Measurements from ENCODE around the gene LSM11. TPM values are rescaled to one million over a fixed set of nuclear protein-coding genes. Genes with fewer than 3 reads are reported as not detected.

Gene LSM11
- total RNA-seq, 2 experiments from 2014 or later = 5.8 to 6.1 TPM

DNA sequence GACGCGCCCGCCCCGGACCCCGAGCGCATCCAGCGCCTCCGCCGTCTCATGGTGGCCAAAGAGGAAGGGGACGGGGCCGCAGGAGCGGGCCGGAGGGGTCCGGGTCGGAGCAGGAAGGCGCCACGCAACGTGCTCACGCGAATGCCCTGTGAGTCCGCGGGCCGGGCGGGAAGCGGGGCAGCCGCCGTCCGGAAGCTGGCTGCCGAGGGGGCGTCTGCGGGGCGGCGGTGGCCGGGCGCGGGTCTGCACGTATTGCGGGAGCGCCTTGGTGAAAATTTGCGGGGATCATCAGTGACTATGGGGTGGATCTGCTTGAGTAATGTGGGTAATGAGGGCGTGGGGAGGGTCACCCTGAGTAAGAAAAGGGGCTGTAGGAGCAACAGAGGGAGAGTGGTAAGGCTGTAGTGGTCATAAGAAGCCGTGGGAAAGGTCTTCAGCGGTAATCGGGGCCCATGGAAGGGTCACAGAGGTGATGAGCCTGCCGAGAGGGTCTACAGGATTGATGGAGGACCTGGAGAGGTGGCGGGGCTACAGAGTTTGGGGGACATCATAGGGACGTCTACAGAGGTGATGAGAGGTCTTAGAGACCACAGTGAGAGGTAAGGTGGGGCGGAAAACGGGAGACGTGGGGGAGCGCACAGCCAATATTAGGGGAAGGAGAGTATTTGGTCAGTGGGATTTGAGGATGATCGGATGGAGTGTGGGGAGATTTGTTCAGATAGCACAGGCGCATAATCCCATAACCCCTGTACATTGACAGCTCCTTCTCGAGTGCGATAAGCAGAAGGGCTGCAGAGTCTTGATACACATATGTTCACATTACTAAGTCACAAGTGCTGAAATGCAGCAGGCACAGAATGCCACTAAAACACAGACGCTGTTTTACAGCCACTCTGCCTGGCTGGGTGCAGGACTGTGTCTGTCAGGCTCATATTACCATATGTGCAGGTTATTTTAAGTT, 819 bp downstream of the LSM11 start:
- Mint-ChIP-seq H3K27me3 (no peaks in the 10 kb centered on the region), H3K9me3 (no peaks in the 10 kb centered on the region), H3K4me3 (peak overlapping the region; percentile 97), H3K27ac (peak overlapping the region; percentile 85), H3K36me3 (peaks cover 9% of the 10 kb centered on the region), H3K4me1 (peaks cover 23% of the 10 kb centered on the region)
- POLR2A ChIA-PET = interaction anchor here (1.3 to 2.5 kb wide), 4 partner anchors 13 to 601 kb away, joined by 3 to 7 read pairs (median 3); partner anchors contain the start of genes MED7 and THG1L
- peak; percentile 19 for ATAC-seq (ENCODE audit: low read depth)
- DNase-seq = peak; percentile 64

DNA sequence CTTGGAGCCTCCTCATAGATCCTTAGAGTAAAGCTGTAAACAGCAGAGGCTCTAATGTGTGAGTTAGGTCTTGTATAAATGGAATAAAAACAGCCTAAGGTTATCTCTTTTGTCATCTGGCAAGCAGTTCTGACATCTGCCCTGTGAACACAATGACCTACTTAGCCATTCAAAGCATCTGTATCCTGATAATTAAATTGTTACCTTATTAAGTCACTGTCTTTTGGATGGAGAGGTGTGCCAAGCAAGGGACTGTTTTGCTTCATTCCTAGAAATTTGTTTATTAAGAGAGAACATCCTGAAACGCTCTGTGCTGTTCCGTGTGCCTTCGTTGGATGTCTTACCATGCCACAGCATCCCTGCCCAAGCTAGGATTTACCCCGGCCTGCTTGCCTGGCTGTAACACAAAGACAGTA, 1.5 kb downstream of the LSM11 start:
- POLR2A ChIA-PET = interaction anchor here (2.5 kb wide), 1 partner anchor 13 kb away, joined by 7 read pairs; the partner anchor contains the start of gene THG1L
- DNase-seq = no peak
- H3K27me3 Mint-ChIP-seq = no peaks in the 10 kb centered on the region
- peak overlapping the region; percentile 97 for H3K4me3 Mint-ChIP-seq
- no peaks in the 10 kb centered on the region for H3K9me3 Mint-ChIP-seq
- H3K27ac Mint-ChIP-seq = no peak overlapping the region
- no peak for ATAC-seq (ENCODE audit: low read depth)
- peaks cover 23% of the 10 kb centered on the region for H3K4me1 Mint-ChIP-seq
- H3K36me3 Mint-ChIP-seq = peaks cover 7% of the 10 kb centered on the region

DNA sequence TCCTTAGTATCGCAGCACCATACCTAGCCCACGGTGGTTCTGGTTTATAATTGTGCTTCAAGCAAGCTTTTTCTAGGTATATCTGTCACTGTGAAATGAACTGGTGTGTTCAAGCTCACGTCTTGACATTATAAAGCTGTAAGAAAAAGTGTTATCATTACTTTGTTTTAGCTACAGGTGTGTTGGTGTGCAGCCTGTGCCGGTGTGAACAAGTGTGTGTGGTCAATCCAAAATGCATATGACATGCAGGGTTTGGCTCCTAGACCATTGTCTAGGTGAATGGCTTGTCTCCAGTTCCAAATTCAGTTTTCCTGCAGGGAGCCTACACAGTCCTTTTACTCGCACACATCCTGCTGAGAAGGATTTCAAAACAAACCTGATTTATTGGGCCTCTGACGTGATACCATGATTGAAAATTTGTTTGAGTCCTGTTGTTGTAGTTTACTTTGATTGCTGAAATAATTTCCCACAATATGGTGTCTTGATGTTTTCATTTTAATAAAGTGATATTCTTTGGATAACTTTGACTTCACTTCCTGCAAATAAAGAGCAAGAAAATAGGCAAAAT, 3.7 kb downstream of the LSM11 start:
- ATAC-seq (ENCODE audit: low read depth) (no peak), DNase-seq (no peak)
- Mint-ChIP-seq H3K4me3 (no peak overlapping the region), H3K27me3 (no peaks in the 10 kb centered on the region), H3K9me3 (no peaks in the 10 kb centered on the region), H3K27ac (no peak overlapping the region), H3K36me3 (peaks cover 10% of the 10 kb centered on the region), H3K4me1 (peaks cover 23% of the 10 kb centered on the region)
- POLR2A ChIA-PET = no interaction called here

DNA sequence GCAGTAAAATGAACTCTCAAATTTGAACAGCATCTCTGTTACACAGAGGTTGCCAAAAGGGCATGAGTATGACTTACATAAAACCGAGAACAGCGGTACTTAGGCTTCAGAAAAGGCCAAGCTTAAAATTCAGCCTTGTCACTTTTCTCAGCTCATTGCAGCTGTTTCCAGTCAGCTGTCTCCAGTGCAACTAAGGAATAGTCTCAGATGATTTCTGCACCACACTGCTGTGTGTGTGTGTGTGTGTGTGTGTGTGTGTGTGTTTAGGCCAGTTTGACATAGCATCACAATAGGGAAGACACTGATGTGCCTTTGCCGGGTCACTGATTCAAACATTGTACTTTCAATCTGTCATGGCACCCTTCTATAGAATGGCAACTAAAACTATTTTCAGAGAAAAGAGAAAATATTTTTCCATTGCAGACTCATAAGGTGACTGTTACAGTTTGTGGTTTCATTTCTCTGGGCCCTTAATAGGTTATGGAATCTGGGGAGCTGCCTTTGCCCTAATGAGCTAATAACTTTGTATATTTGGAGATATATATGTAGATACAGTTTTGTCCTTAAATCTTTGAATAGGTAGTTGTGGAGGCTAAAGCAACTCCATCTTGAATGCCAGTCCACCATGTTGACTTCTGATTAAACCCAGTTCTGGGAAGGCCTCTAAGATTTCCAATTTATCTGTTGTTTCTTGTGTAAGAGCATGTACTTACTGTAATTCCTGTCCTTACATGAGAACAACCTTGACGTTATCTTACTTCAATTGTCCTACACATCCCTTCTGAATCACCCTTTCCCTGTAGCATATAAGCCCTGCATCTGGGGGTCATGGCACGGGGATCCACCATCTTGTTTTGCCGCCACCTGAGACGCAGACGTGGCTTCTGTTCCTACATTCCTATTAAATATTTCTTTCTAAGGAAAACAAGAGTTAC, 4.5 kb downstream of the LSM11 start:
- POLR2A ChIA-PET = no interaction called here
- DNase-seq (no peak), ATAC-seq (ENCODE audit: low read depth) (no peak)
- H3K4me3 Mint-ChIP-seq = no peak overlapping the region
- peaks cover 10% of the 10 kb centered on the region for H3K36me3 Mint-ChIP-seq
- no peaks in the 10 kb centered on the region for H3K9me3 Mint-ChIP-seq
- H3K4me1 Mint-ChIP-seq = peaks cover 19% of the 10 kb centered on the region
- no peak overlapping the region for H3K27ac Mint-ChIP-seq
- no peaks in the 10 kb centered on the region for H3K27me3 Mint-ChIP-seq

DNA sequence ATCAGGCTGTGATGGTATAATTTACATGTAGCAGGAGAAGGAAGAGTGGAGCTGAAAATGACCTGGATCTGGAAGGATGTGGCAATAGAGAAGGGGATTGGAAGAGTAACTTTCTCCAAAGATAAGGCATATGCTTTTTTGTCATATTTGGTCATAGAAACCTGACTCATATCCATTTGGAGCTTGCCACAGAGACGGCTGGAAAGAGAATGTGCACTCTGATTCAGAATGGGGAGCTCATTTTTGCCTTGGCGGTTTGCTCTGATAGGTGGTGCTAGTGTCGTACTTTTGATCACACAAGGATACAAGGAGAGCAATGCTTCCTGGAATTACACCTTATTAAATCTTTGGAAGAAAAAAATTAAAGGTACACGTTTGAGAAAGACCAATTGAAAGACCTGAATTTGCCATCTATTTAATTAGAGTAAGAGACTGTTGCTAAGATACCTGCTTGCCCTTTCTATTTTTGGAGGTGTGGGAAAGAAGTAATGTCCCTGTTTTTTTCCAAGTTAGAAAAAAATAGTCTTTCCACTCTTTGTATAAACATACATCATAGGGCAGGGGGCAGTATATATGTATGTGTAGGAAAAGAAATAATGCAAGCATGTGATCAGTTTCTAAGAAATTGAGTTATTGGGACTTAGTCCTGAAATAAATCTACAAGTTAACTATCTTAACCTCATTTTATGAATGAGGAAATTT, 5.4 kb downstream of the LSM11 start:
- POLR2A ChIA-PET = no interaction called here
- H3K36me3 Mint-ChIP-seq = peaks cover 10% of the 10 kb centered on the region
- no peak for ATAC-seq (ENCODE audit: low read depth)
- H3K4me3 Mint-ChIP-seq = no peak overlapping the region
- H3K4me1 Mint-ChIP-seq = peaks cover 16% of the 10 kb centered on the region
- no peaks in the 10 kb centered on the region for H3K27me3 Mint-ChIP-seq
- H3K9me3 Mint-ChIP-seq = no peaks in the 10 kb centered on the region
- no peak overlapping the region for H3K27ac Mint-ChIP-seq
- DNase-seq = no peak

DNA sequence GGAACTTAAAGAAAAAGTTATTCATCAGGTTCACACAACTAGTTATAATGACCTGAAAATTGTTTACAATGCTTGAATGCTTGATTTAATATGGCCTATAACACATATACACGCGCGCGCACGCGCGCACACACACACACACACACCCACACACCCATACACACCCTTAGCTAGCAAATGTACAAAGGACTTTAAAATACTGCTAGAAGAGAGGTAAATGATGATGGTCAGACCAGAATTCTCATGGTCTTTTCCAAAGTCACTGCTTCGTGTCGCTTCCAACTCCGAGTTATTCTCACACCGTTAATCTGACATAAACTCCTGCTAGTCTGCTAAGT, 5.9 kb downstream of the LSM11 start:
- ATAC-seq (ENCODE audit: low read depth) = no peak
- H3K9me3 Mint-ChIP-seq = no peaks in the 10 kb centered on the region
- no peak overlapping the region for H3K27ac Mint-ChIP-seq
- H3K27me3 Mint-ChIP-seq = no peaks in the 10 kb centered on the region
- DNase-seq = no peak
- H3K4me1 Mint-ChIP-seq = peaks cover 12% of the 10 kb centered on the region
- peaks cover 8% of the 10 kb centered on the region for H3K36me3 Mint-ChIP-seq
- POLR2A ChIA-PET = no interaction called here
- no peak overlapping the region for H3K4me3 Mint-ChIP-seq

DNA sequence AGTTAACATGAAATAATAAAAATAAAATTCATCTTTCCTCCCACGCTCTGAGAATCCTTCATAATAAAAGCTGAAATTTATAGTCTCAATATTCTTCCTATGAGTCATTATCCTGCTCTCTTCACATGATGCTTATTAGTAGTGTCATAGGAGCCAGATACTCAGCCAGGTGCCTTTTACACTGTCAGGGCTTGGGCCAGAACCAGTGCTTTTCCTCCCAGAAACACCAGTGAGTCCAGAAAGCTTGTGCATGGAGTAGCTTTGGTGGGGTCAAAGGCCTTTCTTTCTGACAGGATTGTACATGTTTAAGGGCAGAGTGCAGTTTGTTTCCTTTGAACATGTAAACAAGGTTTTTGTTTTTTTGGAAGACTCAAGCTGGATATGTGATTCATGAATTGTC, 6.8 kb downstream of the LSM11 start:
- Mint-ChIP-seq H3K27me3 (no peaks in the 10 kb centered on the region), H3K4me3 (no peak overlapping the region), H3K9me3 (no peaks in the 10 kb centered on the region), H3K27ac (no peak overlapping the region), H3K4me1 (peaks cover 5% of the 10 kb centered on the region), H3K36me3 (peaks cover 10% of the 10 kb centered on the region)
- POLR2A ChIA-PET = no interaction called here
- ATAC-seq (ENCODE audit: low read depth) = no peak
- DNase-seq = no peak

DNA sequence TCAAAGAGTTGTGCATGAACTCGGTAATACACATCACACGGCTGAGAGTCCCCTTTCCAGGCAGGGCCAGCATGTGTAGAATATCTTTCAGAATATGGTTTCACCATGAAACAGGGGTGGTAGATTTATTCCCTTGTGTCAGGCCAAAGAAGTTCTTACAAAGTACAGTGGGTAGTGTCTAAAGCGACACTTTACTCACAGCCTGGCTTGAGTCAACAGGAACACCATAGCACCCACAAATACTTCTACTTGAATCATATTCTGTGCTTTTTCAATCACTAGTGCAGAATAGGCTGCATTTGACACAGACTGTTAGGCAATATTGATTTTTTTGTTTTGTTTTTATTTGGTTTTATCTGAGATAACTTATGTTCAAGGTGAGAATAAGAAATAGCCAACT, 12.6 kb downstream of the LSM11 start:
- Mint-ChIP-seq H3K4me1 (peaks cover 2% of the 10 kb centered on the region), H3K27me3 (no peaks in the 10 kb centered on the region), H3K27ac (no peak overlapping the region), H3K36me3 (peaks cover 13% of the 10 kb centered on the region), H3K4me3 (no peak overlapping the region), H3K9me3 (no peaks in the 10 kb centered on the region)
- ATAC-seq (ENCODE audit: low read depth) = no peak
- POLR2A ChIA-PET = interaction anchor here (0.6 kb wide), 1 partner anchor 490 kb away, joined by 7 read pairs; no protein-coding TSS in a partner anchor
- no peak for DNase-seq

DNA sequence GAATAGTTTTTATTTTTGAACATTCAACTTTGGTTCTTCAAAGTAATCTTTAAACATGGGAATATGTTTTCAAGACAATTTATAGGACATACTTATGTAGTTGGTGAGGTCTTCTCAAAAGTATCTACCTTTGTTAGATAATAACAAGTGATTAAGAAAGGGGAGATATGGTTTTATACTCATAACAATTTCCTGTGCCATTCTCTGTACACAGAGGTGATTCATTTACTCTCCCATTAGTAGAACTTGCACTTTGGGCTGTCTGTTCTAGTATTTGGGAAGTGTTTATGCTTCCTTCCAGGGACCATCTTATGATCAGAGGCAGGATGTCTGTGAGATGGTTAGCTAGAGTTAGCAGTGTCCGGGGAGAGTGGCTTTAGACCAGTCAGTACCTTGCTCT, 15.2 kb downstream of the LSM11 start:
- Mint-ChIP-seq H3K36me3 (peaks cover 13% of the 10 kb centered on the region), H3K27me3 (no peaks in the 10 kb centered on the region), H3K9me3 (no peaks in the 10 kb centered on the region), H3K4me3 (no peak overlapping the region), H3K4me1 (peaks cover 2% of the 10 kb centered on the region), H3K27ac (no peak overlapping the region)
- ATAC-seq (ENCODE audit: low read depth) (no peak), DNase-seq (no peak)
- POLR2A ChIA-PET = no interaction called here

DNA sequence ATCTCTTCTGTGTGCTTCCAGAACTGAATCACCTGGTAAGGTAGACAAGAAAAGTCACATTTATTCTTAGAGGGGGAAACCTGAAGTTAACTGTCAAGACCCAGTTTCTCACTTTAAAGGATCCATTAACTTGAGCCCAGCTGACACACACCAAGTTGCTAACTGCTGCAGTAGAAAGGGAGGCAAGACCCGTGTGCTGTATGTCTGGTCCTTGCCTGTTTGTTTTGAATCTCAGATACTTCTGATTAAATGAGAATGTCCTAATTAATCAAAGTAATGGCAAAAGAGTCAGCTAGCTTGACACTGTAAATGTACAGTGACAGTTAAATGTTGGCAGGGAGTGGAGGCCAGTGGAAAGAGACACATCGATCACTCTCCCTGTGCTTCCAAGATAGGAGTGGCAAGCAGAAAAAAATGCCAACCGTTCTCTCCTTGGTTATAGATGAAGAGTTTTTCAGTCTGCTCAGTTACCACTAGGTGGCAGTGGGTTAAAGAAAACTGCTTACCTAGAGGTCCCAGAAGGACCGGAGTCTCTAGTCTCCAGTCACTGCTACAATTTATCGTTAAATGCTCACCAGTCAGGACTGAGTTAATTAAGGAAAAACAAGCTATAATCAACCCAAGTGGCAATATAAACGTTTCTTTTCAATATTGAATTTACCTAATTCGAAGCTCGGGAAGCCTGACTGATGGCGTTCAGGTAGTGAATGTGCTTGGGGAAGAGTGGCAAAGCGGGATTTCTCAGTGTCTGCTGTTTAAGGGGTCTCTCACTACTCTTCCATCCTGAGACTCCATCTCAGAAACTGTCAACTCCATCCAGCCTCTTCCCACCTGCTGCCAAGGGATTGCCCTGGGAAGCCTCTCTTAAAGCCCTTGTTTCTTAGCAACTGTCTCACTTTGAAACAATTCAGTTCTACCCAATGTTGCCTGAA, 18.4 kb downstream of the LSM11 start:
- DNase-seq = no peak

DNA sequence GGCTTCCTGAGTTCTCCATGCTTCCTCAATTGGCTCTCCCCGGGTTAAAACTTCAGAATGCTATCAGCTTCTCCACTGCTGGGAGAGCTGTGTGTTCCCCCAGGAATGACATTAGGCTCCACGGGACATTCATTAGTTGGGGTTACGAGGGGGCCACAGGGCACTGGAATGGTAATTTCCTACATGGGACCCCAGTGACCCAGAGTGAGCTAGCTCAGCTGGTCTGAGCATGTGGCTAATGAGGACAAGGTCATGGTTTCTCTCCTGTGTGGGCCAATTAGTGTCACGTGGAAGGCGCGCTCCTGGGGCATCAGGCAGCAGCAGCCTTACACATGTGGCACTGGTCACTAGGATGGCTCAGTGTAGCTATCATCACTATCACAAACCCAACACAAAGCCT, 21.0 kb downstream of the LSM11 start:
- ATAC-seq (ENCODE audit: low read depth) (no peak), DNase-seq (no peak)
- POLR2A ChIA-PET = no interaction called here
- no peaks in the 10 kb centered on the region for H3K9me3 Mint-ChIP-seq
- peaks cover 3% of the 10 kb centered on the region for H3K36me3 Mint-ChIP-seq
- no peaks in the 10 kb centered on the region for H3K4me1 Mint-ChIP-seq
- no peaks in the 10 kb centered on the region for H3K27me3 Mint-ChIP-seq
- no peak overlapping the region for H3K27ac Mint-ChIP-seq
- no peak overlapping the region for H3K4me3 Mint-ChIP-seq

More for the DNA sequence above, 18.4 kb downstream of the LSM11 start:
- peak; percentile 89 for ATAC-seq (ENCODE audit: low read depth)
- no peak overlapping the region for H3K27ac Mint-ChIP-seq
- POLR2A ChIA-PET = no interaction called here
- H3K4me3 Mint-ChIP-seq = no peak overlapping the region
- H3K4me1 Mint-ChIP-seq = peaks cover 2% of the 10 kb centered on the region
- H3K36me3 Mint-ChIP-seq = peaks cover 5% of the 10 kb centered on the region
- no peaks in the 10 kb centered on the region for H3K27me3 Mint-ChIP-seq
- H3K9me3 Mint-ChIP-seq = no peaks in the 10 kb centered on the region

DNA sequence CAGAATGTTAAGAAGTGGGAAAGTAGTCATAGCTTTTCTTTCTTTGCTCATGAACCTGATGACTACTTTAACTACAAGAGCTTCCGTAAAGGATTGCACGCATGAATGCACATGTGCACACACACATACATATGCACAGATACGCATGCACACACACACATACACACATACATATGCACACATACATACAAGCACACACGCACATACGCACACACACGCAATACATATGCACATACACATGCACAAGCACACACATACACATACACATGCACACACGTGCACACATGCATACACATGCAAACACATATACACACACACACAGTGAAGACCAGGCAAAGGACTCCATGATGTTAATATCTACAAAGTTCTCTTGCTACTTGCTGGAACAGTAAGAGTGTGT, 22.9 kb downstream of the LSM11 start:
- no peaks in the 10 kb centered on the region for H3K27me3 Mint-ChIP-seq
- ATAC-seq (ENCODE audit: low read depth) = no peak
- no peak overlapping the region for H3K4me3 Mint-ChIP-seq
- no peak for DNase-seq
- H3K4me1 Mint-ChIP-seq = no peaks in the 10 kb centered on the region
- POLR2A ChIA-PET = no interaction called here
- H3K9me3 Mint-ChIP-seq = no peaks in the 10 kb centered on the region
- H3K27ac Mint-ChIP-seq = no peak overlapping the region
- peaks cover 1% of the 10 kb centered on the region for H3K36me3 Mint-ChIP-seq
